ENCODE results near the gene GDI1. TPM values are rescaled to one million over a fixed set of nuclear protein-coding genes. Genes with fewer than 3 reads are reported as not detected.

GDI1 gene
- total and polyA plus RNA-seq, 2 of the 4 experiments (the other 2 are of a cell fraction), result 113 to 291 TPM

- BruUV-seq (replicated peaks), result no TSS peak
- 100% methylated on average over 2 of the region's 16 CpGs; no CpG with 5 or more reads in 1 of the 2 experiments for WGBS, 2 experiments (ENCODE audit: extremely low coverage in 2 of 2, insufficient read length in 1 of 2)
- CTCF ChIA-PET, result no interaction called here
These were observed 47.5 kb downstream of the GDI1 start for GRCh38 chrX:154484255-154485149.

More at GRCh38 chrX:154484255-154485149, 47.5 kb downstream of the GDI1 start:
- Histone ChIP-seq H3K18ac (ENCODE audit: low read depth, low read length) (no peak overlapping the region), H4K8ac (ENCODE audit: low read depth in 2 of 2, low read length in 2 of 2) (no peak overlapping the region), H3K27me3 (ENCODE audit: control insufficient read depth, insufficient read depth, low read length) (no peaks in the 10 kb centered on the region), H3K4me3 (ENCODE audit: insufficient read depth, low read depth, low read length) (no peak overlapping the region), H2BK5ac (ENCODE audit: low read depth, low read length, poor library complexity, severe bottlenecking) (no peak overlapping the region), H2AK5ac (ENCODE audit: low read depth, low read length) (peak overlapping the region; percentile 43), H4K91ac (ENCODE audit: insufficient read depth, low read depth, low read length) (no peak overlapping the region), H3K27ac (ENCODE audit: insufficient read depth, low read length) (no peak overlapping the region), H3K23ac (ENCODE audit: low read depth, low read length) (no peak overlapping the region), H3K4me1 (ENCODE audit: control insufficient read depth, insufficient read depth, low read length) (peaks cover 4% of the 10 kb centered on the region; the same call in 1 of the 2 replicates), H3K4me2 (ENCODE audit: low read depth, low read length) (no peak overlapping the region), H2BK120ac (ENCODE audit: low read depth, low read length) (no peak overlapping the region), H3K36me3 (ENCODE audit: control insufficient read depth, insufficient read depth, low read length) (peaks cover 16% of the 10 kb centered on the region; the same call in 1 of the 2 replicates), H2BK15ac (ENCODE audit: low read depth, low read length) (no peak overlapping the region), H3K9ac (ENCODE audit: low read depth, low read length) (no peak overlapping the region), H2AFZ (replicated peaks; ENCODE audit: low read length, poor library complexity) (no peak overlapping the region), H3K9me3 (ENCODE audit: control insufficient read depth, insufficient read depth, low read length) (no peaks in the 10 kb centered on the region), H3K79me1 (ENCODE audit: low read depth in 1 of 2, low read length in 2 of 2) (peaks cover 3 to 34% of the 10 kb centered on the region in 2 experiments; a peak in 3 of 4 replicates), H3K14ac (replicated peaks; ENCODE audit: low read depth, low read length) (no peak overlapping the region), H3K56ac (ENCODE audit: extremely low read depth, insufficient read depth, low read length) (no peak overlapping the region), H2BK20ac (ENCODE audit: low read depth, low read length) (no peak overlapping the region), H3K4ac (ENCODE audit: low read depth, low read length) (no peak overlapping the region), H2AK9ac (replicated peaks; ENCODE audit: low read depth, low read length, poor library complexity) (peak overlapping the region; percentile 45), H4K5ac (ENCODE audit: low read depth, low read length) (no peak overlapping the region), H3K9me1 (ENCODE audit: insufficient read depth, low read length) (0 out of 2 replicates have a peak, but pooled peaks cover 5% of the 10 kb centered on the region), H4K20me1 (ENCODE audit: insufficient read depth, low read length) (peaks cover 4% of the 10 kb centered on the region; the same call in 1 of the 2 replicates)
- TF ChIP-seq RAD21 (IDR thresholded peaks at IDR 0.05; ENCODE audit: low read length), result no peak
- TF ChIP-seq RCOR1 (IDR thresholded peaks at IDR 0.05; ENCODE audit: insufficient replicate concordance, low read length), result no peak
- no peak for TF ChIP-seq CTCF (conservative IDR thresholded peaks at IDR 0.05; ENCODE audit: low read depth, low read length)
- TF ChIP-seq RFX5 (IDR thresholded peaks at IDR 0.05; ENCODE audit: low read depth, low read length), result no peak
- no peak for TF ChIP-seq POLR2A (IDR thresholded peaks at IDR 0.05; ENCODE audit: low read depth, low read length)
- no peak for TF ChIP-seq MAZ (IDR thresholded peaks at IDR 0.05; ENCODE audit: borderline replicate concordance, low read depth, low read length)
- no peak for TF ChIP-seq USF2 (IDR thresholded peaks at IDR 0.05; ENCODE audit: low read depth, low read length)
- no peak for TF ChIP-seq CEBPB (IDR thresholded peaks at IDR 0.05; ENCODE audit: low read depth, low read length)
- no peak for TF ChIP-seq MXI1 (IDR thresholded peaks at IDR 0.05; ENCODE audit: borderline replicate concordance, low read depth, low read length)
- intact Hi-C loops (cut with micrococcal nuclease) (no loop called here), dilution Hi-C loops (cut with HindIII; ENCODE audit: low sequenced_read_pairs, unreplicated experiment) (no loop called here), in situ Hi-C loops (cut with MboI; ENCODE audit: low sequenced_read_pairs) (no loop called here)
- DNase-seq, result no peak
- POLR2A ChIA-PET (ENCODE audit: unreplicated experiment), result no interaction called here
- no peak for ATAC-seq (ENCODE audit: low read depth)
